Mesendoderm (in vitro differentiated cells): ENCODE results near the gene RPS6KC1.
"Not testable (repeated sequence)": the region's sequence is repeated elsewhere in the genome, so short reads cannot be mapped to it uniquely, and the experiment has no call there.

ENCODE experiments used
- DNase-seq: peaks from one replicate; pipeline ENCODE4 v3.0.0; 2013
- H2AK5ac ChIP-seq: 2 replicates; pipeline ENCODE4 v1.6.1; 2013; ENCODE audit warnings: low read length, inconsistent platforms
- H2BK120ac ChIP-seq: 2 replicates; pipeline ENCODE4 v1.6.1; 2013; ENCODE audit warnings: low read depth, mild to moderate bottlenecking, low read length, moderate library complexity, mixed read lengths
- H2BK15ac ChIP-seq: replicated peaks from 2 replicates; pipeline ENCODE4 v1.6.1; 2013; ENCODE audit warnings: low read depth, mild to moderate bottlenecking, moderate library complexity
- H2BK5ac ChIP-seq: 2 replicates; pipeline ENCODE4 v1.6.1; 2013; ENCODE audit warnings: low read length, inconsistent platforms
- H3K18ac ChIP-seq: 2 replicates; pipeline ENCODE4 v1.6.1; 2013; ENCODE audit warnings: mild to moderate bottlenecking, low read length, mixed read lengths
- H3K23ac ChIP-seq: one replicate; pipeline ENCODE4 v1.6.1; 2013; ENCODE audit warnings: low read length
- H3K27ac ChIP-seq: 2 replicates; pipeline ENCODE4 v1.5.1; 2013; ENCODE audit warnings: low read depth, mild to moderate bottlenecking, inconsistent platforms, low read length, moderate library complexity
- H3K27me3 ChIP-seq: 2 replicates; pipeline ENCODE4 v1.6.1; 2013; ENCODE audit warnings: low read length, control low read depth, mild to moderate bottlenecking, inconsistent platforms; ENCODE audit not compliant: insufficient read depth, poor library complexity
- H3K36me3 ChIP-seq: 2 replicates; pipeline ENCODE4 v1.6.1; 2013; ENCODE audit warnings: low read length, inconsistent platforms; ENCODE audit not compliant: control insufficient read depth, insufficient read depth
- H3K4ac ChIP-seq: one replicate; pipeline ENCODE4 v1.6.1; 2013; ENCODE audit warnings: low read depth, mild to moderate bottlenecking, low read length, moderate library complexity
- H3K4me1 ChIP-seq: 2 replicates; pipeline ENCODE4 v1.6.1; 2013; ENCODE audit warnings: low read depth, low read length, inconsistent platforms; ENCODE audit not compliant: control insufficient read depth
- H3K4me2 ChIP-seq: 2 replicates; pipeline ENCODE4 v1.6.1; 2013; ENCODE audit warnings: low read length
- H3K4me3 ChIP-seq: 2 replicates; pipeline ENCODE4 v1.5.1; 2013; ENCODE audit warnings: mild to moderate bottlenecking, low read length
- H3K56ac ChIP-seq: one replicate; pipeline ENCODE4 v1.6.1; 2013; ENCODE audit warnings: low read length
- H3K79me1 ChIP-seq: 2 replicates; pipeline ENCODE4 v1.6.1; 2013; ENCODE audit warnings: low read length, inconsistent platforms
- H3K79me2 ChIP-seq: 2 replicates; pipeline ENCODE4 v1.6.1; 2013; ENCODE audit warnings: mild to moderate bottlenecking, low read length; ENCODE audit not compliant: control insufficient read depth, insufficient read depth
- H3K9ac ChIP-seq: 2 replicates; pipeline ENCODE4 v1.6.1; 2013; ENCODE audit warnings: low read length, inconsistent platforms
- H4K5ac ChIP-seq: one replicate; pipeline ENCODE4 v1.6.1; 2013; ENCODE audit warnings: low read length
- H4K8ac ChIP-seq: one replicate; pipeline ENCODE4 v1.6.1; 2013; ENCODE audit warnings: low read depth, mild to moderate bottlenecking, control low read depth, low read length, moderate library complexity
- WGBS: extraction: QIAGEN DNeasy Blood & Tissue Kit; methylation state at CpG from one replicate; pipeline ENCODE4 v1.1.7; 2013; ENCODE audit warnings: low lambda C conversion rate, missing lambda C conversion rate; ENCODE audit not compliant: insufficient coverage; ENCODE audit errors: extremely low coverage; 5-methylcytosine and 5-hydroxymethylcytosine counted together

Gene RPS6KC1

GRCh38 chr1:213117699-213118180, 66.7 kb downstream of the RPS6KC1 start:
- H3K4me3 ChIP-seq, H2BK5ac ChIP-seq, H3K18ac ChIP-seq, H3K79me1 ChIP-seq, H3K27me3 ChIP-seq, H3K36me3 ChIP-seq, H3K27ac ChIP-seq, H3K79me2 ChIP-seq, H4K8ac ChIP-seq, H4K5ac ChIP-seq, H3K4ac ChIP-seq, H2BK15ac ChIP-seq, H3K4me2 ChIP-seq, H2AK5ac ChIP-seq, H3K23ac ChIP-seq, H3K56ac ChIP-seq, H3K9ac ChIP-seq, H3K4me1 ChIP-seq, H2BK120ac ChIP-seq, DNase-seq: not testable (repeated sequence)
- WGBS: no CpG with 5 or more reads among the region's 4 CpGs

- Histone ChIP-seq H3K27ac (no peak overlapping the region), H2BK120ac (no peak overlapping the region)
Observed at GRCh38 chr1:213119794-213120193, 68.8 kb downstream of the RPS6KC1 start.

GRCh38 chr1:213120386-213120785, 69.3 kb downstream of the RPS6KC1 start:
- Histone ChIP-seq H3K27me3 (no peaks in the 10 kb centered on the region), H2BK15ac (no peak overlapping the region), H3K4me1 (no peaks in the 10 kb centered on the region), H3K27ac (no peak overlapping the region), H3K56ac (no peak overlapping the region), H3K23ac (no peak overlapping the region), H2BK5ac (no peak overlapping the region), H3K36me3 (no peaks in the 10 kb centered on the region), H3K9ac (no peak overlapping the region), H3K4me3 (no peak overlapping the region), H3K4ac (no peak overlapping the region), H4K5ac (no peak overlapping the region), H4K8ac (no peak overlapping the region), H3K18ac (no peak overlapping the region), H2AK5ac (no peak overlapping the region), H2BK120ac (no peak overlapping the region), H3K4me2 (no peak overlapping the region), H3K79me2 (no peaks in the 10 kb centered on the region), H3K79me1 (no peaks in the 10 kb centered on the region)
- no CpG with 5 or more reads among the region's 3 CpGs for WGBS
- DNase-seq: no peak

More at GRCh38 chr1:213119794-213120193, 68.8 kb downstream of the RPS6KC1 start:
- H3K23ac ChIP-seq: no peak overlapping the region
- H3K27me3 ChIP-seq: no peaks in the 10 kb centered on the region
- no peak overlapping the region for H3K56ac ChIP-seq
- H3K36me3 ChIP-seq: no peaks in the 10 kb centered on the region
- H3K18ac ChIP-seq: no peak overlapping the region
- no CpG with 5 or more reads among the region's 2 CpGs for WGBS
- no peak overlapping the region for H4K5ac ChIP-seq
- H3K4me3 ChIP-seq: no peak overlapping the region
- H3K79me1 ChIP-seq: no peaks in the 10 kb centered on the region
- no peak overlapping the region for H3K4me2 ChIP-seq
- H3K79me2 ChIP-seq: no peaks in the 10 kb centered on the region
- no peak for DNase-seq
- H2AK5ac ChIP-seq: no peak overlapping the region
- no peaks in the 10 kb centered on the region for H3K4me1 ChIP-seq
- H3K9ac ChIP-seq: no peak overlapping the region
- no peak overlapping the region for H2BK5ac ChIP-seq
- H3K4ac ChIP-seq: no peak overlapping the region
- H4K8ac ChIP-seq: no peak overlapping the region
- H2BK15ac ChIP-seq: no peak overlapping the region

GRCh38 chr1:213120961-213121360, 69.9 kb downstream of the RPS6KC1 start:
- Histone ChIP-seq H3K4me3 (no peak overlapping the region), H3K4me2 (no peak overlapping the region), H3K9ac (no peak overlapping the region), H4K8ac (no peak overlapping the region), H3K23ac (no peak overlapping the region), H2BK15ac (no peak overlapping the region), H3K18ac (no peak overlapping the region), H3K36me3 (no peaks in the 10 kb centered on the region), H3K27ac (no peak overlapping the region), H4K5ac (no peak overlapping the region), H3K4me1 (no peaks in the 10 kb centered on the region), H2BK5ac (no peak overlapping the region), H3K79me2 (no peaks in the 10 kb centered on the region), H3K79me1 (no peaks in the 10 kb centered on the region), H2AK5ac (no peak overlapping the region), H2BK120ac (no peak overlapping the region), H3K27me3 (no peaks in the 10 kb centered on the region), H3K4ac (no peak overlapping the region), H3K56ac (no peak overlapping the region)
- no peak for DNase-seq
- WGBS: no CpG with 5 or more reads among the region's 4 CpGs

- H3K23ac ChIP-seq: no peak overlapping the region
- DNase-seq: peak; percentile 40
- H3K27ac ChIP-seq: no peak overlapping the region
Observed at GRCh38 chr1:213122514-213122929, 71.5 kb downstream of the RPS6KC1 start.

GRCh38 chr1:213123087-213123486, 72.0 kb downstream of the RPS6KC1 start:
- no peaks in the 10 kb centered on the region for H3K36me3 ChIP-seq
- no peak overlapping the region for H2BK5ac ChIP-seq
- no peaks in the 10 kb centered on the region for H3K27me3 ChIP-seq
- no peak overlapping the region for H3K56ac ChIP-seq
- H2BK120ac ChIP-seq: no peak overlapping the region
- no peak overlapping the region for H3K27ac ChIP-seq
- no peak overlapping the region for H4K8ac ChIP-seq
- H3K79me1 ChIP-seq: no peaks in the 10 kb centered on the region
- no CpG with 5 or more reads among the region's 3 CpGs for WGBS
- no peak overlapping the region for H3K18ac ChIP-seq
- H2BK15ac ChIP-seq: no peak overlapping the region
- H2AK5ac ChIP-seq: no peak overlapping the region
- H3K23ac ChIP-seq: no peak overlapping the region
- DNase-seq: no peak
- H4K5ac ChIP-seq: no peak overlapping the region
- no peaks in the 10 kb centered on the region for H3K4me1 ChIP-seq
- no peak overlapping the region for H3K4ac ChIP-seq
- no peak overlapping the region for H3K9ac ChIP-seq
- no peaks in the 10 kb centered on the region for H3K79me2 ChIP-seq
- no peak overlapping the region for H3K4me2 ChIP-seq
- no peak overlapping the region for H3K4me3 ChIP-seq

More at GRCh38 chr1:213122514-213122929, 71.5 kb downstream of the RPS6KC1 start:
- H3K27me3 ChIP-seq: no peaks in the 10 kb centered on the region
- H3K9ac ChIP-seq: no peak overlapping the region
- no peaks in the 10 kb centered on the region for H3K36me3 ChIP-seq
- H2BK5ac ChIP-seq: no peak overlapping the region
- H3K4ac ChIP-seq: no peak overlapping the region
- no peak overlapping the region for H2BK15ac ChIP-seq
- no peak overlapping the region for H3K4me3 ChIP-seq
- H3K79me1 ChIP-seq: no peaks in the 10 kb centered on the region
- H3K4me1 ChIP-seq: no peaks in the 10 kb centered on the region
- no peaks in the 10 kb centered on the region for H3K79me2 ChIP-seq
- H4K5ac ChIP-seq: no peak overlapping the region
- no peak overlapping the region for H3K4me2 ChIP-seq
- no peak overlapping the region for H3K56ac ChIP-seq
- no peak overlapping the region for H2BK120ac ChIP-seq
- H3K18ac ChIP-seq: no peak overlapping the region
- H2AK5ac ChIP-seq: no peak overlapping the region
- H4K8ac ChIP-seq: no peak overlapping the region
